Adipose tissue (tissue), 3 donors: ENCODE results near the gene YKT6. TPM values are rescaled to one million over a fixed set of nuclear protein-coding genes. Genes with fewer than 3 reads are reported as not detected.

ENCODE experiments used
- H3K27ac ChIP-seq: one replicate; pipeline ENCODE4 v1.5.1; 2013; ENCODE audit warnings: low read depth, low read length
- WGBS, 3 donors: extraction: QIAGEN DNeasy Blood & Tissue Kit; methylation state at CpG; one replicate each; pipeline ENCODE4 v1.1.7; 2013; 5-methylcytosine and 5-hydroxymethylcytosine counted together
- polyA plus RNA-seq, 3 donors: library from polyadenylated mRNA; stranded (reverse); fragments of 200-250 nt; gene quantifications; one replicate each; pipeline ENCODE4 v1.2.3, GENCODE V29; 2013
- donor health status: healthy with polysubstance abuse.
- donor health status: Bipolar disorder and iron deficiency.
- donor health status: healthy.

Gene YKT6
- polyA plus RNA-seq, 3 donors: 41.7 to 59.5 (median 43.5) TPM

GRCh38 chr7:44262031-44262430, 61.3 kb downstream of the YKT6 start:
- WGBS, 3 donors: 92 to 94% (median 93%) methylated on average over 9 of the region's 9 CpGs
- no peak overlapping the region for H3K27ac ChIP-seq

GRCh38 chr7:44263326-44264082, 62.7 kb downstream of the YKT6 start:
- WGBS, 3 donors: 69 to 77% (median 73%) methylated on average over 20 of the region's 20 CpGs
- H3K27ac ChIP-seq: no peak overlapping the region

Other genes starting within 250 kb of the YKT6 start
- under 1 TPM in 1 of 3 donors, not detected in 2; 0.03 TPM for gene SPDYE1, start 203.1 kb upstream of the YKT6 start, polyA plus RNA-seq
- gene DBNL, start 156.3 kb upstream of the YKT6 start, polyA plus RNA-seq: 100 to 1,000 TPM in 2 of 3 donors, 10 to 100 TPM in 1; 39.4 to 111 (median 101) TPM
- gene PGAM2, start 135.4 kb upstream of the YKT6 start, polyA plus RNA-seq: 1 to 10 TPM; 1.3 to 5.4 (median 2.1) TPM
- gene POLM, start 118.4 kb upstream of the YKT6 start, polyA plus RNA-seq: 10 to 100 TPM in 2 of 3 donors, 1 to 10 TPM in 1; 8.8 to 13.9 (median 11.3) TPM
- 10 to 100 TPM; 10.2 to 71.6 (median 65.6) TPM for gene AEBP1, start 96.6 kb upstream of the YKT6 start, polyA plus RNA-seq
- gene POLD2, start 77.4 kb upstream of the YKT6 start, polyA plus RNA-seq: 100 to 1,000 TPM in 1 of 3 donors, 10 to 100 TPM in 2; 51.4 to 116 (median 96.0) TPM
- 10 to 100 TPM in 1 of 3 donors, under 1 TPM in 2; 0.15 to 57.8 (median 0.18) TPM for gene MYL7, start 59.6 kb upstream of the YKT6 start, polyA plus RNA-seq
- gene GCK, start 11.5 kb upstream of the YKT6 start, polyA plus RNA-seq: 1 to 10 TPM in 1 of 3 donors, under 1 TPM in 2; 0.56 to 1.4 (median 0.64) TPM
- gene CAMK2B, start 124.6 kb downstream of the YKT6 start, polyA plus RNA-seq: 1 to 10 TPM in 1 of 3 donors, under 1 TPM in 2; 0.28 to 1.3 (median 0.56) TPM